NT2/D1 (cell line): ENCODE results near the gene TEX22.

Experiments used
- SUZ12 ChIP-seq: IDR thresholded peaks from 2 replicates; pipeline ENCODE4 v1.6.1; 2011; ENCODE audit not compliant: insufficient read length, insufficient read depth; ENCODE audit errors: extremely low read depth
- YY1 ChIP-seq: IDR thresholded peaks from 2 replicates; pipeline ENCODE4 v1.6.1; 2011; ENCODE audit not compliant: insufficient read length, insufficient read depth
- ZNF274 ChIP-seq: IDR thresholded peaks from 2 replicates; pipeline ENCODE4 v1.6.1; 2011; ENCODE audit warnings: mild to moderate bottlenecking, low read depth, low read length

DNA sequence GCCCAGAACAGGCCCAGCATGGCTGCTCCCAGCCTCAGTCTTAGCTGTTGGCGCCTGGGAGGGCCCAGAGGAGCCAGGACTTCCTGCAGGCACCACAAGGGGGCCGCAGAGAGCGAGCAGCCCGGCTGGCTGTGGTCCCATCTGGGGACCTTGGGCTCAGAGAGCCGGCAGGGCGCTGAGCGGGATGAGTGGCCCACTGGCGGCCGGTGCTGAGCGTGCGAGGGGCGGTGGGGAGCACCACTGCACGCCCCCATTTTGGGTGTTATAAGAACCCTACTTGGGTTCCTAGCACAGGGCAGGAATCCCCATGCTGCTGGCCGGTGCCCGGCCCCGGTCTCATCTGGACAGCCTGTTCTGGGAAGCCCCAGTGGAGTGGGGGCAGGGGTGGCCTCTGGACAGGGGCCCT is 50.4 kb downstream of the TEX22 start:
- TF ChIP-seq ZNF274 (no peak), YY1 (no peak), SUZ12 (no peak)
